ENCODE data around the gene NCR2.

GRCh38 chr6:41373919-41374617, 38.7 kb downstream of the NCR2 start:
- no peak for TF ChIP-seq NAIF1 (CRISPR knock-in tag; IDR thresholded peaks at IDR 0.05; ENCODE audit: borderline replicate concordance)
- TF ChIP-seq MYC (CRISPR knock-in tag; IDR thresholded peaks at IDR 0.05; ENCODE audit: borderline replicate concordance), result no peak
- TF ChIP-seq BRF2 (CRISPR knock-in tag; IDR thresholded peaks at IDR 0.05), result no peak
- no peak for TF ChIP-seq ZNF331 (CRISPR knock-in tag; IDR thresholded peaks at IDR 0.05)
- no peak for TF ChIP-seq TRIM22 (IDR thresholded peaks at IDR 0.05)
- TF ChIP-seq PATZ1 (CRISPR knock-in tag; IDR thresholded peaks at IDR 0.05), result no peak
- TF ChIP-seq HMG20B (CRISPR knock-in tag; conservative IDR thresholded peaks at IDR 0.05), result no peak
- TF ChIP-seq, protein P1, sequence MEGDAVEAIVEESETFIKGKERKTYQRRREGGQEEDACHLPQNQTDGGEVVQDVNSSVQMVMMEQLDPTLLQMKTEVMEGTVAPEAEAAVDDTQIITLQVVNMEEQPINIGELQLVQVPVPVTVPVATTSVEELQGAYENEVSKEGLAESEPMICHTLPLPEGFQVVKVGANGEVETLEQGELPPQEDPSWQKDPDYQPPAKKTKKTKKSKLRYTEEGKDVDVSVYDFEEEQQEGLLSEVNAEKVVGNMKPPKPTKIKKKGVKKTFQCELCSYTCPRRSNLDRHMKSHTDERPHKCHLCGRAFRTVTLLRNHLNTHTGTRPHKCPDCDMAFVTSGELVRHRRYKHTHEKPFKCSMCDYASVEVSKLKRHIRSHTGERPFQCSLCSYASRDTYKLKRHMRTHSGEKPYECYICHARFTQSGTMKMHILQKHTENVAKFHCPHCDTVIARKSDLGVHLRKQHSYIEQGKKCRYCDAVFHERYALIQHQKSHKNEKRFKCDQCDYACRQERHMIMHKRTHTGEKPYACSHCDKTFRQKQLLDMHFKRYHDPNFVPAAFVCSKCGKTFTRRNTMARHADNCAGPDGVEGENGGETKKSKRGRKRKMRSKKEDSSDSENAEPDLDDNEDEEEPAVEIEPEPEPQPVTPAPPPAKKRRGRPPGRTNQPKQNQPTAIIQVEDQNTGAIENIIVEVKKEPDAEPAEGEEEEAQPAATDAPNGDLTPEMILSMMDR (CRISPR knock-in tag; IDR thresholded peaks at IDR 0.05), result no peak
- no peak for TF ChIP-seq HDAC2 (CRISPR knock-in tag; IDR thresholded peaks at IDR 0.05)

Measured in HepG2 (cell line).